K562 (cell line): ENCODE measurements around the gene SHISA4. TPM values are rescaled to one million over a fixed set of nuclear protein-coding genes. Genes with fewer than 3 reads are reported as not detected.

Experiments
- ATAC-seq: fragments of 200-7000 bp; cut with Tn5 transposase; 3 replicates; pipeline ENCODE4 v1.9.1; 2020; ENCODE audit warnings: moderate library complexity
- BruUV-seq: library from RNA; stranded (reverse); fragments of 400-500 nt; replicated peaks from 2 replicates; lab custom pipeline; 2021; lab: Mats Ljungman, UMichigan
- CTCF ChIA-PET: fragments of 300-600 bp; formaldehyde crosslinking; extraction: SDS; loops from one replicate; lab custom pipeline; 2021; ENCODE audit warnings: low intra/inter-chr PET ratio; lab: Yijun Ruan, JAX
- POLR2A ChIA-PET: fragments of 300-600, 350-650 bp; sonication (Branson Sonifier 250); formaldehyde crosslinking; extraction: SDS; loops from one replicate; lab custom pipeline; 2021; ENCODE audit warnings: antibody characterized with exemption, inconsistent platforms; lab: Yijun Ruan, JAX
- DNase-seq, 4 experiments: peaks; one replicate each; pipeline versions ENCODE4 v3.0.0 to v3.0.0-alpha.2; 2011 to 2018; ENCODE audit warnings: low spot score in 3 of 4, mixed read lengths in 3 of 4; ENCODE audit errors: extremely low read depth in 1 of 4
- FAIRE-seq: peaks from 2 replicates; lab custom pipeline; 2011; peaks lifted over from hg19 to GRCh38; lab: Jason Lieb, UNC
- H2AFZ ChIP-seq: 2 replicates; pipeline ENCODE4 v1.6.0; 2011; ENCODE audit warnings: low read depth, low read length, control low read depth, inconsistent platforms
- H3K27ac ChIP-seq: fragments of 200-600 bp; 3 replicates; pipeline ENCODE4 v1.8.0; 2011; ENCODE audit warnings: low read depth, mild to moderate bottlenecking, control low read depth, inconsistent platforms, low read length, moderate library complexity, mixed read lengths; ENCODE audit errors: extremely low read depth
- H3K27me3 ChIP-seq, 2 experiments: fragments of 300-600 bp in 1 of 2; 2 replicates in 1 of 2; 3 replicates in 1 of 2; pipeline versions ENCODE4 v1.6.0 to v1.8.0; 2011; ENCODE audit warnings: inconsistent platforms in 2 of 2, low read length in 2 of 2, mild to moderate bottlenecking in 1 of 2, mixed read lengths in 1 of 2, moderate library complexity in 1 of 2; ENCODE audit not compliant: control insufficient read depth in 2 of 2, insufficient read depth in 2 of 2
- H3K36me3 ChIP-seq: fragments of 300-600 bp; 3 replicates; pipeline ENCODE4 v1.8.0; 2011; ENCODE audit warnings: mild to moderate bottlenecking, low read length, inconsistent platforms; ENCODE audit not compliant: control insufficient read depth, insufficient read depth
- H3K4me1 ChIP-seq, 2 experiments: fragments of 200-600 bp in 1 of 2; replicated peaks in 1 of 2; 2 replicates in 1 of 2; 3 replicates in 1 of 2; pipeline versions ENCODE4 v1.5.1 to v1.8.0; 2011; ENCODE audit warnings: inconsistent platforms in 2 of 2, low read length in 2 of 2, mild to moderate bottlenecking in 1 of 2, mixed read lengths in 1 of 2, moderate library complexity in 1 of 2; ENCODE audit not compliant: control insufficient read depth in 2 of 2, insufficient read depth in 2 of 2
- H3K4me2 ChIP-seq: 2 replicates; pipeline ENCODE4 v1.6.1; 2011; ENCODE audit warnings: low read length, control low read depth, inconsistent platforms, mixed read lengths; ENCODE audit not compliant: insufficient read depth
- H3K4me3 ChIP-seq: fragments of 200-600 bp; sonication (generic), shearing (Covaris generic); 2 replicates; pipeline ENCODE4 v1.5.1; 2016; ENCODE audit warnings: control low read depth, inconsistent platforms
- H3K79me2 ChIP-seq: fragments of 200-600 bp; 3 replicates; pipeline ENCODE4 v1.8.0; 2011; ENCODE audit warnings: low read length, inconsistent platforms; ENCODE audit not compliant: control insufficient read depth, insufficient read depth
- H3K9ac ChIP-seq, 2 experiments: 2 replicates each; pipeline versions ENCODE4 v1.6.0 to v1.6.1; 2011; ENCODE audit warnings: low read depth in 2 of 2, low read length in 2 of 2, control low read depth in 1 of 2, inconsistent platforms in 1 of 2, mild to moderate bottlenecking in 1 of 2, mixed read lengths in 1 of 2; ENCODE audit not compliant: insufficient read depth in 1 of 2
- H3K9me1 ChIP-seq: one replicate; pipeline ENCODE4 v1.6.0; 2011; ENCODE audit warnings: inconsistent platforms, mild to moderate bottlenecking, low read length, moderate library complexity; ENCODE audit not compliant: control insufficient read depth, insufficient read depth
- H3K9me3 ChIP-seq: replicated peaks from 2 replicates; pipeline ENCODE4 v1.5.1; 2011; ENCODE audit warnings: low read depth, low read length, inconsistent platforms; ENCODE audit not compliant: control insufficient read depth, insufficient read depth
- H4K20me1 ChIP-seq: replicated peaks from 2 replicates; pipeline ENCODE4 v1.6.1; 2011; ENCODE audit warnings: low read length, inconsistent platforms, mixed read lengths; ENCODE audit not compliant: control insufficient read depth, insufficient read depth
- ETV6 ChIP-seq, 3 experiments: fragments of 150-350 bp in 1 of 3; sonication (generic) in 1 of 3; formaldehyde crosslinking in 1 of 3; IDR thresholded peaks; 2 replicates each; pipeline versions ENCODE4 v1.6.1 to v1.8.0; 2014 to 2022; ENCODE audit warnings: borderline replicate concordance in 2 of 3, low read depth in 2 of 3, antibody characterized with exemption in 1 of 3, low read length in 1 of 3, mild to moderate bottlenecking in 1 of 3, missing genetic modification reagents in 1 of 3
- FOXP4 ChIP-seq: sonication (generic); formaldehyde crosslinking; IDR thresholded peaks from 2 replicates; pipeline ENCODE4 v1.8.0; 2022; ENCODE audit warnings: mild to moderate bottlenecking, missing genetic modification reagents, borderline replicate concordance
- HOXB6 ChIP-seq: fragments of 250-450 bp; sonication (Bioruptor Pico); IDR thresholded peaks from 2 replicates; pipeline ENCODE4 v1.5.1; 2022; ENCODE audit warnings: mild to moderate bottlenecking, borderline replicate concordance
- IRF9 ChIP-seq: fragments of 450-650 bp; IDR thresholded peaks from 2 replicates; pipeline ENCODE4 v1.6.1; 2016; ENCODE audit warnings: missing biosample characterization, missing genetic modification characterization
- KAT7 ChIP-seq: sonication (generic); formaldehyde crosslinking; IDR thresholded peaks from 2 replicates; pipeline ENCODE4 v1.8.0; 2022; ENCODE audit warnings: missing genetic modification reagents, mild to moderate bottlenecking, borderline replicate concordance
- NCOA6 ChIP-seq: fragments of 450-650 bp; IDR thresholded peaks from 2 replicates; pipeline ENCODE4 v1.6.1; 2017; ENCODE audit warnings: mild to moderate bottlenecking
- NFYB ChIP-seq: IDR thresholded peaks from 2 replicates; pipeline ENCODE4 v1.6.1; 2011; ENCODE audit warnings: mild to moderate bottlenecking, moderate library complexity; ENCODE audit not compliant: insufficient read length; ENCODE audit errors: extremely low read depth
- SIN3B ChIP-seq: fragments of 450-650 bp; IDR thresholded peaks from 2 replicates; pipeline ENCODE4 v1.6.1; 2017; ENCODE audit warnings: low read depth, mild to moderate bottlenecking, moderate library complexity
- TEAD2 ChIP-seq: fragments of 450-650 bp; IDR thresholded peaks from 2 replicates; pipeline ENCODE4 v1.6.1; 2016; ENCODE audit warnings: missing genetic modification characterization, control low read depth, missing compliant biosample characterization
- TRIM25 ChIP-seq: fragments of 450-650 bp; IDR thresholded peaks from 2 replicates; pipeline ENCODE4 v1.7.0; 2016; ENCODE audit warnings: borderline replicate concordance
- ZNF140 ChIP-seq: fragments of 250-450 bp; sonication (Bioruptor Pico); IDR thresholded peaks from 2 replicates; pipeline ENCODE4 v1.8.0; 2021; ENCODE audit warnings: moderate library complexity, mild to moderate bottlenecking, inconsistent platforms
- WGBS: fragments of 100-300 bp; shearing (Covaris generic); methylation state at CpG from one replicate; pipeline ENCODE4 v1.1.6; 2016; ENCODE audit warnings: low coverage, mixed read lengths; ENCODE audit not compliant: insufficient coverage; ENCODE audit errors: missing lambda C conversion rate; 5-methylcytosine and 5-hydroxymethylcytosine counted together
- in situ Hi-C: fragments of 300-500 bp; cut with MboI; formaldehyde crosslinking; loops from 4 replicates; pipeline ENCODE4 v1.15.0; 2018; ENCODE audit warnings: inconsistent platforms, mixed read lengths
- intact Hi-C: fragments of 100-400 bp; cut with micrococcal nuclease; formaldehyde crosslinking; loops from 2 replicates; pipeline ENCODE4 v1.14.2; 2022
- polyA plus RNA-seq, 8 experiments: library from polyadenylated mRNA; depleted of rRNA in 4 of 8; stranded (reverse) in 5 of 8; unstranded in 3 of 8; fragments of >200 nt; fragmentation: Nextera tagmentation in 2 of 8; fragmentation: Illumina TruSeq in 1 of 8; extraction: Ambion mirVana in 2 of 8; extraction: Trizol in 1 of 8; gene quantifications; 2 replicates each; pipeline versions ENCODE4 v1.2.1 to v1.2.3, GENCODE V29; 2011 to 2014; ENCODE audit warnings: inconsistent platforms in 1 of 8, missing spikeins in 1 of 8
- total RNA-seq, 7 experiments: library from RNA; depleted of rRNA in 6 of 7; stranded (reverse); fragments of >200 nt in 6 of 7; fragmentation: Illumina TruSeq in 2 of 7; extraction: Trizol in 2 of 7; gene quantifications; 2 replicates each; pipeline versions ENCODE4 v1.2.1 to v1.2.3, GENCODE V29; 2011 to 2021; ENCODE audit warnings: low replicate concordance in 1 of 7
- TF ChIP-seq, protein P1 (sequence below), 2 experiments: IDR thresholded peaks; 2 replicates each; pipeline ENCODE4 v1.6.1; 2011; ENCODE audit warnings: borderline replicate concordance in 1 of 2, control low read depth in 1 of 2, low read depth in 1 of 2, low read length in 1 of 2, mild to moderate bottlenecking in 1 of 2, mixed read lengths in 1 of 2, moderate library complexity in 1 of 2; ENCODE audit not compliant: insufficient read depth in 1 of 2, insufficient read length in 1 of 2, poor library complexity in 1 of 2, severe bottlenecking in 1 of 2; ENCODE audit errors: extremely low read depth in 1 of 2
- TF ChIP-seq, protein P2 (sequence below): fragments of 450-650 bp; formaldehyde crosslinking; IDR thresholded peaks from 2 replicates; pipeline ENCODE4 v1.4.0; 2020; ENCODE audit warnings: mild to moderate bottlenecking, mixed read lengths

Gene SHISA4
- total and polyA plus RNA-seq, 9 of the 15 experiments (the other 6 are each of a cell fraction or from before 2014, with no cell fraction given): 0.15 to 0.95 (median 0.68) TPM; not detected in 2

DNA sequence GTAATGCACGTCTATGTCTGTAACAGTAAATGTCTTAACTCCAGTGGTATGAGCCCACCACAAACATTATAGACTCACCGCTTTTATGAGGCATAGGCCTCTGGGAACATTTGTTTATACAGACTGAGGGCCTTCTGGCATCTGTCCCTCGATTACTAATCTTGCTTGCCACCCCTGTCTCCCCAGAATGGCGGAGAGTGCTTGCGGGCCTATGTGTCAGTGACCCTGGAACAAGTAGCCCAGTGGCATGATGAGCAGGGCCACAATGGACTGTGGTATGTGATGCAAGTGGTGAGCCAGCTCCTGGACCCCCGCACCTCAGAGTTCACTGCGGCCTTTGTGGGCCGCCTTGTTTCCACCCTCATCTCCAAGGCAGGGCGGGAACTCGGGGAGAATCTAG, 18.3 kb upstream of the SHISA4 start:
- intact Hi-C loops: no loop called here
- in situ Hi-C loops: no loop called here
- TF ChIP-seq HOXB6 (CRISPR knock-in tag) (no peak), TEAD2 (tag) (no peak), SIN3B (no peak), NFYB (no peak), KAT7 (CRISPR knock-in tag) (no peak), NCOA6 (no peak), FOXP4 (CRISPR knock-in tag) (no peak), ZNF140 (CRISPR knock-in tag) (no peak), ETV6 (IDR thresholded peaks at IDR 0.05; ENCODE audit: borderline replicate concordance in 1 of 2, low read depth in 2 of 2, low read length in 1 of 2) (no peak), ETV6 (CRISPR knock-in tag; IDR thresholded peaks at IDR 0.05; ENCODE audit: borderline replicate concordance) (no peak), IRF9 (tag) (no peak), TRIM25 (no peak)
- TF ChIP-seq, protein P1, sequence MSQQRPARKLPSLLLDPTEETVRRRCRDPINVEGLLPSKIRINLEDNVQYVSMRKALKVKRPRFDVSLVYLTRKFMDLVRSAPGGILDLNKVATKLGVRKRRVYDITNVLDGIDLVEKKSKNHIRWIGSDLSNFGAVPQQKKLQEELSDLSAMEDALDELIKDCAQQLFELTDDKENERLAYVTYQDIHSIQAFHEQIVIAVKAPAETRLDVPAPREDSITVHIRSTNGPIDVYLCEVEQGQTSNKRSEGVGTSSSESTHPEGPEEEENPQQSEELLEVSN (IDR thresholded peaks at IDR 0.05; ENCODE audit: borderline replicate concordance in 1 of 2, extremely low read depth in 1 of 2, insufficient read depth in 1 of 2, insufficient read length in 1 of 2, low read depth in 1 of 2, low read length in 1 of 2, poor library complexity in 1 of 2, severe bottlenecking in 1 of 2): no peak
- TF ChIP-seq, protein P2, sequence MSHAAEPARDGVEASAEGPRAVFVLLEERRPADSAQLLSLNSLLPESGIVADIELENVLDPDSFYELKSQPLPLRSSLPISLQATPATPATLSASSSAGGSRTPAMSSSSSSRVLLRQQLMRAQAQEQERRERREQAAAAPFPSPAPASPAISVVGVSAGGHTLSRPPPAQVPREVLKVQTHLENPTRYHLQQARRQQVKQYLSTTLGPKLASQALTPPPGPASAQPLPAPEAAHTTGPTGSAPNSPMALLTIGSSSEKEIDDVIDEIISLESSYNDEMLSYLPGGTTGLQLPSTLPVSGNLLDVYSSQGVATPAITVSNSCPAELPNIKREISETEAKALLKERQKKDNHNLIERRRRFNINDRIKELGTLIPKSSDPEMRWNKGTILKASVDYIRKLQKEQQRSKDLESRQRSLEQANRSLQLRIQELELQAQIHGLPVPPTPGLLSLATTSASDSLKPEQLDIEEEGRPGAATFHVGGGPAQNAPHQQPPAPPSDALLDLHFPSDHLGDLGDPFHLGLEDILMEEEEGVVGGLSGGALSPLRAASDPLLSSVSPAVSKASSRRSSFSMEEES: no peak

More for the DNA sequence above, 18.3 kb upstream of the SHISA4 start:
- Histone ChIP-seq H3K9me3 (no peaks in the 10 kb centered on the region), H3K27me3 (no peaks in the 10 kb centered on the region), H3K27ac (no peak overlapping the region), H3K79me2 (no peaks in the 10 kb centered on the region), H3K4me2 (no peak overlapping the region), H3K9ac (no peak overlapping the region; a peak in 1 of 4 replicates), H3K4me3 (no peak overlapping the region), H3K36me3 (peaks cover 91% of the 10 kb centered on the region), H3K9me1 (no peaks in the 10 kb centered on the region), H2AFZ (no peak overlapping the region), H3K4me1 (no peaks in the 10 kb centered on the region), H4K20me1 (no peaks in the 10 kb centered on the region)
- CTCF ChIA-PET: no interaction called here
- FAIRE-seq (no peak), DNase-seq (no peak), ATAC-seq (no peak)
- 93% methylated on average over 10 of the region's 10 CpGs for WGBS
- no TSS peak for BruUV-seq
- POLR2A ChIA-PET: no interaction called here
